ENCODE measurements around the gene RHBDL3.

The RHBDL3 gene

DNA sequence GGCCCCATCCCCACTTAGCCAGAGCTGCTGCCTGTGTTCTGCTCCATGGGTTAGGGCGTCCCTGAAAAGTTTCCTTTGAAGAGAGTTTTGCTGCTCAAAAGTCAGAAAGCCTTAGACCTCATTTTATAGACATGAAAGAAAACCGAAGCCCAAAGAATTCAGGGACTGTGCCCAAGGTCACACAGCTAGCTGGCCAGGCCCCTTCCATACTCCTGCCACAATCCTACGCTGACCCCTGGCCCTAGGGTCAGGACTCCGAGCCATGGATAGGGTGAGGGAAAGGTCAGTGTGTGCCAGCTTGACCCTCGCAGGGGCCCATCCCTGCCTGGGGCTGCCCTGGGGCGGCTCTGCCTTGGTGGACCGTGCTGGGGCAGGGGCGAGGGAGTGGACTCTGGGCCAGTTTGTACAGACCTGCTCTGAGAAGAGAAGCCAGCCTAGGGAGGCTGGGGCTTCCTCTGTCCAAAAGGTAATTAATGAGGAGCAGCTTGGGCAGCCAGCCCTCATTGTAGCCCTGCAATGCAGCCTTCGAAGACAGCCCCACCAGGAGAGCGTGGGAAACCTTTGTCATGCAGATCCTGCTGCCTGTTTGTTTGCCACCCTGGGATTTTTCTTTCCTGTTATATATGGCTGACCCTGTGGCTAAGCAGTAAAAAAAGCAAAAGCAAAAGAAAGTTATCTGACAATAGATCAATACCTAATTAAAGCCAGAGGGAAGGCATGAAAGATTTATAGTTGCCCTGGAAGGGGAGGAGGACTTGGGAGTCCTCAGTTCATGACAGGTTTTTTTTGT is 37.4 kb downstream of the RHBDL3 start:
- no peak overlapping the region for H3K27ac ChIP-seq (ENCODE audit: low read length)

DNA sequence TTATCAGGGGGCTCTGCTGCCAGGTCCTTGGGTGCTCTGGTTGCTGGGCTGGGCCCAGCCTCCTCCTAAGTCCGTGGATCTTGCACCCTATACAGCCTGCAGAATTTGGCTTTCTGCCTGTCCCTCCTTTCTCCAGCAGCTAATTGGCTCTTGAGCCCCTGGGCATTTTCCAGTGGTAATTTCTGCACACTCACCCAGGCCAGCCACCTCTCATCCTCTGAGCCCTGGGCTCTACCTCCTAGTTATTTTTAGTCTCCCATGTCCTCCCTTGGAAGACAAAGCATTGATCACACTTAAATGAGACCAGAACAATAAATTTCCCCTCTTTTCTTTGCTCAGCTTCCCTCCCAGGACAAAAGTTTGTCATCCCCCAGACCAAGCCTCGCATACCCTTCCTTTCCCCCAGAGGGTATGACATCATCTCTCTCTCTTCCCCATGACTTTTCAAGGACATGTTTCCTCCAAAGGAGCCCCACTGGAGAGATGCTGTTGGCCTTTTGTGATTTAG is 38.2 kb downstream of the RHBDL3 start:
- TF ChIP-seq EZH2 (IDR thresholded peaks at IDR 0.05; ENCODE audit: borderline replicate concordance, low read depth, low read length, severe bottlenecking) = no peak
- DNase-seq (no peak), ATAC-seq (ENCODE audit: insufficient read depth, low read depth) (no peak)
- Histone ChIP-seq H3K27me3 (ENCODE audit: insufficient read depth, low read length, poor library complexity) (peaks cover 14% of the 10 kb centered on the region), H2AFZ (ENCODE audit: low read depth, low read length) (no peak overlapping the region), H4K20me1 (ENCODE audit: insufficient read depth, low read length) (0 out of 2 replicates have a peak, but pooled peaks cover 3% of the 10 kb centered on the region), H3K4me3 (ENCODE audit: low read depth in 1 of 2, low read length in 2 of 2) (no peak overlapping the region), H3K36me3 (ENCODE audit: insufficient read depth, low read length) (no peaks in the 10 kb centered on the region), H3K9ac (ENCODE audit: low read depth, low read length) (no peak overlapping the region), H3K4me1 (ENCODE audit: insufficient read depth, low read length) (no peaks in the 10 kb centered on the region), H3K27ac (ENCODE audit: low read length) (no peak overlapping the region), H3K4me2 (ENCODE audit: insufficient read depth, low read length) (no peak overlapping the region), H3K9me3 (ENCODE audit: insufficient read depth, low read length, severe bottlenecking) (no peaks in the 10 kb centered on the region), H3K79me2 (ENCODE audit: insufficient read depth, low read length) (no peaks in the 10 kb centered on the region)

More for the DNA sequence above, 37.4 kb downstream of the RHBDL3 start:
- TF ChIP-seq EZH2 (IDR thresholded peaks at IDR 0.05; ENCODE audit: borderline replicate concordance, low read depth, low read length, severe bottlenecking) = no peak
- TF ChIP-seq, protein P1, sequence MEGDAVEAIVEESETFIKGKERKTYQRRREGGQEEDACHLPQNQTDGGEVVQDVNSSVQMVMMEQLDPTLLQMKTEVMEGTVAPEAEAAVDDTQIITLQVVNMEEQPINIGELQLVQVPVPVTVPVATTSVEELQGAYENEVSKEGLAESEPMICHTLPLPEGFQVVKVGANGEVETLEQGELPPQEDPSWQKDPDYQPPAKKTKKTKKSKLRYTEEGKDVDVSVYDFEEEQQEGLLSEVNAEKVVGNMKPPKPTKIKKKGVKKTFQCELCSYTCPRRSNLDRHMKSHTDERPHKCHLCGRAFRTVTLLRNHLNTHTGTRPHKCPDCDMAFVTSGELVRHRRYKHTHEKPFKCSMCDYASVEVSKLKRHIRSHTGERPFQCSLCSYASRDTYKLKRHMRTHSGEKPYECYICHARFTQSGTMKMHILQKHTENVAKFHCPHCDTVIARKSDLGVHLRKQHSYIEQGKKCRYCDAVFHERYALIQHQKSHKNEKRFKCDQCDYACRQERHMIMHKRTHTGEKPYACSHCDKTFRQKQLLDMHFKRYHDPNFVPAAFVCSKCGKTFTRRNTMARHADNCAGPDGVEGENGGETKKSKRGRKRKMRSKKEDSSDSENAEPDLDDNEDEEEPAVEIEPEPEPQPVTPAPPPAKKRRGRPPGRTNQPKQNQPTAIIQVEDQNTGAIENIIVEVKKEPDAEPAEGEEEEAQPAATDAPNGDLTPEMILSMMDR (IDR thresholded peaks at IDR 0.05; ENCODE audit: borderline replicate concordance, extremely low read depth, low read length, poor library complexity, severe bottlenecking) = no peak
- H3K9me3 ChIP-seq (ENCODE audit: insufficient read depth, low read length, severe bottlenecking) = no peaks in the 10 kb centered on the region
- no peaks in the 10 kb centered on the region for H3K4me1 ChIP-seq (ENCODE audit: insufficient read depth, low read length)
- H3K79me2 ChIP-seq (ENCODE audit: insufficient read depth, low read length) = no peaks in the 10 kb centered on the region
- no peak for ATAC-seq (ENCODE audit: insufficient read depth, low read depth)
- peaks cover 14% of the 10 kb centered on the region for H3K27me3 ChIP-seq (ENCODE audit: insufficient read depth, low read length, poor library complexity)
- no peak overlapping the region for H2AFZ ChIP-seq (ENCODE audit: low read depth, low read length)
- H3K9ac ChIP-seq (ENCODE audit: low read depth, low read length) = no peak overlapping the region
- DNase-seq = no peak
- H3K36me3 ChIP-seq (ENCODE audit: insufficient read depth, low read length) = no peaks in the 10 kb centered on the region
- H4K20me1 ChIP-seq (ENCODE audit: insufficient read depth, low read length) = 0 out of 2 replicates have a peak, but pooled peaks cover 3% of the 10 kb centered on the region
- H3K4me3 ChIP-seq (ENCODE audit: low read depth in 1 of 2, low read length in 2 of 2) = no peak overlapping the region
- no peak overlapping the region for H3K4me2 ChIP-seq (ENCODE audit: insufficient read depth, low read length)

DNA sequence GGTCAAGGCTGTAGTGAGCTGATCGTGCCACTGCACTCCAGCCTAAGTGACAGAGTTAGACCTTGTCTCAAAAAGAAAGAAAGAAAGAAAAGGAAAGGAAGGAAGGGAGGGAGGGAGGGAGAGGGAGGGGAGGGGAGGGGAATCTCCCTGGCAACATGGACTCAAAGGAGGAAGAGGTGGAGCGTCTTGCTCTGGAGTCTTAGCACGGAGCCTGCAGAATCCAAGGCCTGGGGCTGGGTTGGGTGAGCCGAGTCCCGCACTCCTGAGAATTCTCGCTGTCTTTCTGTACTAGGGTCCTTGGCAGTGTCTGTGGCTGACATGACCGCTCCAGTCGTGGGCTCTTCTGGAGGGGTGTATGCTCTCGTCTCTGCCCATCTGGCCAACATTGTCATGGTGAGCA is 39.4 kb downstream of the RHBDL3 start:
- H3K36me3 ChIP-seq (ENCODE audit: insufficient read depth, low read length) = no peaks in the 10 kb centered on the region

DNA sequence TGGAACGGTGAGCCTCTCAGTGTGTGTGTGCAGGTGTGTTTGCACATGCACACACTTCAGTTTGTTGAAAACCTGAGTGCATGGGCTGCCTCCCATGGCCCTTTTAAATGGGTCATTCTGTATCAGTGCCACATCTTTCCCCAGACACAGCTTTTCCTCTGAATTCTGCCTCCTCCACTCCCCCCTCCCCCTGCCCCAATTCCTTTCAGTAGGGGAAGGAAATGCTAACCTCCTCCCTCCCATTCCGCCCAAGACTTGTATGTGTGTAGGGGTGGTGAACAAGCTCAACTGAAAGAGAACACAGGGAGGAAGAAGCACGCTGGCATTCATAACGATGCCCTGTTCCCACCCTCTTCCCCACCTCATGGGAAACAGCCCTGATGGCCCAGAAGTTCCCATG is 42.0 kb downstream of the RHBDL3 start:
- DNase-seq (no peak), ATAC-seq (ENCODE audit: insufficient read depth, low read depth) (no peak)
- H3K9ac ChIP-seq (ENCODE audit: low read depth, low read length) = no peak overlapping the region
- no peaks in the 10 kb centered on the region for H3K79me2 ChIP-seq (ENCODE audit: insufficient read depth, low read length)
- TF ChIP-seq, protein P1 (IDR thresholded peaks at IDR 0.05; ENCODE audit: borderline replicate concordance, extremely low read depth, low read length, poor library complexity, severe bottlenecking) = no peak
- TF ChIP-seq EZH2 (IDR thresholded peaks at IDR 0.05; ENCODE audit: borderline replicate concordance, low read depth, low read length, severe bottlenecking) = no peak
- no peaks in the 10 kb centered on the region for H3K9me3 ChIP-seq (ENCODE audit: insufficient read depth, low read length, severe bottlenecking)
- no peak overlapping the region for H3K4me2 ChIP-seq (ENCODE audit: insufficient read depth, low read length)
- 0 out of 2 replicates have a peak, but pooled peaks cover 3% of the 10 kb centered on the region for H4K20me1 ChIP-seq (ENCODE audit: insufficient read depth, low read length)
- H3K27me3 ChIP-seq (ENCODE audit: insufficient read depth, low read length, poor library complexity) = peaks cover 14% of the 10 kb centered on the region
- H3K4me1 ChIP-seq (ENCODE audit: insufficient read depth, low read length) = no peaks in the 10 kb centered on the region
- no peaks in the 10 kb centered on the region for H3K36me3 ChIP-seq (ENCODE audit: insufficient read depth, low read length)
- H3K4me3 ChIP-seq (ENCODE audit: low read depth in 1 of 2, low read length in 2 of 2) = no peak overlapping the region
- H2AFZ ChIP-seq (ENCODE audit: low read depth, low read length) = no peak overlapping the region
- no peak overlapping the region for H3K27ac ChIP-seq (ENCODE audit: low read length)

More for the DNA sequence above, 39.4 kb downstream of the RHBDL3 start:
- Histone ChIP-seq H3K4me3 (ENCODE audit: low read depth in 1 of 2, low read length in 2 of 2) (no peak overlapping the region), H4K20me1 (ENCODE audit: insufficient read depth, low read length) (0 out of 2 replicates have a peak, but pooled peaks cover 3% of the 10 kb centered on the region), H3K9ac (ENCODE audit: low read depth, low read length) (no peak overlapping the region), H3K79me2 (ENCODE audit: insufficient read depth, low read length) (no peaks in the 10 kb centered on the region), H3K4me2 (ENCODE audit: insufficient read depth, low read length) (no peak overlapping the region), H3K27me3 (ENCODE audit: insufficient read depth, low read length, poor library complexity) (peaks cover 14% of the 10 kb centered on the region), H2AFZ (ENCODE audit: low read depth, low read length) (no peak overlapping the region), H3K4me1 (ENCODE audit: insufficient read depth, low read length) (no peaks in the 10 kb centered on the region), H3K27ac (ENCODE audit: low read length) (no peak overlapping the region), H3K9me3 (ENCODE audit: insufficient read depth, low read length, severe bottlenecking) (no peaks in the 10 kb centered on the region)
- no peak for ATAC-seq (ENCODE audit: insufficient read depth, low read depth)
- TF ChIP-seq, protein P1 (IDR thresholded peaks at IDR 0.05; ENCODE audit: borderline replicate concordance, extremely low read depth, low read length, poor library complexity, severe bottlenecking) = no peak
- no peak for TF ChIP-seq EZH2 (IDR thresholded peaks at IDR 0.05; ENCODE audit: borderline replicate concordance, low read depth, low read length, severe bottlenecking)
- no peak for DNase-seq

Measured in DND-41 (cell line).